IgD-negative memory B cell (primary cell): ENCODE measurements around the gene GRPEL2. TPM values are rescaled to one million over a fixed set of nuclear protein-coding genes. Genes with fewer than 3 reads are reported as not detected.

Experiments used
- H3K27ac Mint-ChIP-seq, 3 donors: one replicate each; pipeline ENCODE4 v1.8.0; 2020 to 2022; ENCODE audit warnings: mild to moderate bottlenecking in 3 of 3, mixed read lengths in 3 of 3, moderate library complexity in 1 of 3
- H3K27me3 Mint-ChIP-seq: one replicate; pipeline ENCODE4 v1.8.0; 2021; ENCODE audit warnings: mixed read lengths
- H3K36me3 Mint-ChIP-seq: one replicate; pipeline ENCODE4 v1.8.0; 2020; ENCODE audit warnings: mild to moderate bottlenecking, mixed read lengths
- H3K4me1 Mint-ChIP-seq, 3 donors: one replicate each; pipeline ENCODE4 v1.8.0; 2020 to 2022; ENCODE audit warnings: mixed read lengths in 3 of 3, mild to moderate bottlenecking in 1 of 3
- H3K4me3 Mint-ChIP-seq, 4 donors: one replicate each; pipeline ENCODE4 v1.8.0; 2020 to 2022; ENCODE audit warnings: mild to moderate bottlenecking in 4 of 4, mixed read lengths in 4 of 4, moderate library complexity in 3 of 4
- H3K9me3 Mint-ChIP-seq, 3 donors: one replicate each; pipeline ENCODE4 v1.8.0; 2020 to 2021; ENCODE audit warnings: mixed read lengths in 3 of 3, mild to moderate bottlenecking in 1 of 3
- polyA plus RNA-seq: library from polyadenylated mRNA; unstranded; fragments of 300-500 nt; fragmentation: Illumina TruSeq; gene quantifications from one replicate; pipeline ENCODE4 v1.2.3, GENCODE V29; 2021

GRPEL2 gene
- 1.8 TPM for polyA plus RNA-seq

- Mint-ChIP-seq H3K4me1 (peaks cover 25 to 31% (median 28%) of the 10 kb centered on the region in 3 donors), H3K27me3 (no peaks in the 10 kb centered on the region), H3K9me3 (no peaks in the 10 kb centered on the region), H3K27ac (peak within 1 kb of the TSS; percentile 82 to 94 (median 85)), H3K36me3 (peaks cover 11% of the 10 kb centered on the region), H3K4me3 (peak within 1 kb of the TSS; percentile 85 to 95 (median 94))
Observed at GRCh38 chr5:149345147-149345891, at the start of gene GRPEL2. GRPEL2 (plus strand) TSS chr5:149345499; CDS start chr5:149345540, 41 bp downstream.

- no peak overlapping the region for H3K4me3 Mint-ChIP-seq
- no peaks in the 10 kb centered on the region for H3K36me3 Mint-ChIP-seq
- H3K27ac Mint-ChIP-seq = peak overlapping the region in 1 of 3 donors; percentile 19
- H3K4me1 Mint-ChIP-seq = peaks cover 0 to 6% (median 4%) of the 10 kb centered on the region in 3 donors
- no peaks in the 10 kb centered on the region for H3K9me3 Mint-ChIP-seq
- peaks cover 8% of the 10 kb centered on the region for H3K27me3 Mint-ChIP-seq
Observed at GRCh38 chr5:149297340-149298025, 47.8 kb upstream of the GRPEL2 start.

GRCh38 chr5:149298163-149298562, 47.1 kb upstream of the GRPEL2 start:
- Mint-ChIP-seq H3K27ac (no peak overlapping the region), H3K36me3 (no peaks in the 10 kb centered on the region), H3K27me3 (peaks cover 11% of the 10 kb centered on the region), H3K4me3 (peak overlapping the region in 1 of 4 donors; percentile 23), H3K9me3 (no peaks in the 10 kb centered on the region), H3K4me1 (peaks cover 0 to 6% (median 4%) of the 10 kb centered on the region in 3 donors)

GRCh38 chr5:149298842-149299404, 46.4 kb upstream of the GRPEL2 start:
- no peaks in the 10 kb centered on the region for H3K36me3 Mint-ChIP-seq
- H3K9me3 Mint-ChIP-seq = no peaks in the 10 kb centered on the region
- H3K27me3 Mint-ChIP-seq = peaks cover 11% of the 10 kb centered on the region
- H3K27ac Mint-ChIP-seq = no peak overlapping the region
- H3K4me1 Mint-ChIP-seq = peaks cover 0 to 6% (median 4%) of the 10 kb centered on the region in 3 donors
- no peak overlapping the region for H3K4me3 Mint-ChIP-seq

- Mint-ChIP-seq H3K4me1 (peaks cover 0 to 6% (median 4%) of the 10 kb centered on the region in 3 donors), H3K27me3 (peaks cover 11% of the 10 kb centered on the region), H3K27ac (no peak overlapping the region), H3K4me3 (no peak overlapping the region), H3K9me3 (no peaks in the 10 kb centered on the region), H3K36me3 (no peaks in the 10 kb centered on the region)
Observed at GRCh38 chr5:149299451-149300054, 45.7 kb upstream of the GRPEL2 start.

- no peak overlapping the region for H3K4me3 Mint-ChIP-seq
- no peaks in the 10 kb centered on the region for H3K36me3 Mint-ChIP-seq
- H3K27me3 Mint-ChIP-seq = peaks cover 8% of the 10 kb centered on the region
- peaks cover 0 to 2% (median 0%) of the 10 kb centered on the region in 3 donors for H3K4me1 Mint-ChIP-seq
- H3K27ac Mint-ChIP-seq = no peak overlapping the region
- H3K9me3 Mint-ChIP-seq = no peaks in the 10 kb centered on the region
Observed at GRCh38 chr5:149300441-149300840, 44.9 kb upstream of the GRPEL2 start.

GRCh38 chr5:149301049-149301743, 44.1 kb upstream of the GRPEL2 start:
- Mint-ChIP-seq H3K9me3 (no peaks in the 10 kb centered on the region), H3K27ac (no peak overlapping the region), H3K4me1 (peaks cover 0 to 2% (median 0%) of the 10 kb centered on the region in 3 donors), H3K4me3 (no peak overlapping the region), H3K27me3 (peaks cover 8% of the 10 kb centered on the region), H3K36me3 (no peaks in the 10 kb centered on the region)

GRCh38 chr5:149301744-149302380, 43.4 kb upstream of the GRPEL2 start:
- Mint-ChIP-seq H3K4me1 (no peaks in the 10 kb centered on the region), H3K27me3 (peaks cover 8% of the 10 kb centered on the region), H3K4me3 (no peak overlapping the region), H3K9me3 (no peaks in the 10 kb centered on the region), H3K36me3 (no peaks in the 10 kb centered on the region), H3K27ac (no peak overlapping the region)

- no peak overlapping the region for H3K4me3 Mint-ChIP-seq
- H3K27ac Mint-ChIP-seq = no peak overlapping the region
- peaks cover 8% of the 10 kb centered on the region for H3K27me3 Mint-ChIP-seq
- H3K9me3 Mint-ChIP-seq = no peaks in the 10 kb centered on the region
- H3K36me3 Mint-ChIP-seq = no peaks in the 10 kb centered on the region
- no peaks in the 10 kb centered on the region for H3K4me1 Mint-ChIP-seq
Observed at GRCh38 chr5:149302641-149303040, 42.7 kb upstream of the GRPEL2 start.

- H3K9me3 Mint-ChIP-seq = no peaks in the 10 kb centered on the region
Observed at GRCh38 chr5:149303210-149303609, 42.1 kb upstream of the GRPEL2 start.

GRCh38 chr5:149304195-149305078, 40.9 kb upstream of the GRPEL2 start:
- H3K27ac Mint-ChIP-seq = no peak overlapping the region
- H3K27me3 Mint-ChIP-seq = peaks cover 8% of the 10 kb centered on the region
- H3K9me3 Mint-ChIP-seq = no peaks in the 10 kb centered on the region
- no peak overlapping the region for H3K4me3 Mint-ChIP-seq
- no peaks in the 10 kb centered on the region for H3K36me3 Mint-ChIP-seq
- H3K4me1 Mint-ChIP-seq = peaks cover 0 to 3% (median 0%) of the 10 kb centered on the region in 3 donors

More at GRCh38 chr5:149303210-149303609, 42.1 kb upstream of the GRPEL2 start:
- Mint-ChIP-seq H3K36me3 (no peaks in the 10 kb centered on the region), H3K27me3 (peaks cover 8% of the 10 kb centered on the region), H3K4me3 (no peak overlapping the region), H3K27ac (no peak overlapping the region), H3K4me1 (no peaks in the 10 kb centered on the region)

- Mint-ChIP-seq H3K4me3 (no peak overlapping the region), H3K9me3 (no peaks in the 10 kb centered on the region), H3K27me3 (peaks cover 2% of the 10 kb centered on the region), H3K27ac (no peak overlapping the region), H3K4me1 (peaks cover 0 to 3% (median 0%) of the 10 kb centered on the region in 3 donors), H3K36me3 (no peaks in the 10 kb centered on the region)
Observed at GRCh38 chr5:149309354-149309753, 35.9 kb upstream of the GRPEL2 start.

- Mint-ChIP-seq H3K4me3 (no peak overlapping the region), H3K27me3 (no peaks in the 10 kb centered on the region), H3K36me3 (no peaks in the 10 kb centered on the region), H3K27ac (no peak overlapping the region), H3K9me3 (no peaks in the 10 kb centered on the region), H3K4me1 (peaks cover 0 to 3% (median 0%) of the 10 kb centered on the region in 3 donors)
Observed at GRCh38 chr5:149310488-149310887, 34.8 kb upstream of the GRPEL2 start.
